Activated CD4-positive, alpha-beta memory T cell treated with anti-CD3 and anti-CD28 coated beads, Interleukin-2, amount 10 ng/mL, durations not matched to agents 7 days and 5 days (primary cell): ENCODE measurements around the gene NTRK3. TPM values are rescaled to one million over a fixed set of nuclear protein-coding genes. Genes with fewer than 3 reads are reported as not detected.

Source experiments
- CTCF ChIA-PET: fragments of 350-600 bp; sonication (Branson Sonifier 250); formaldehyde crosslinking; loops from one replicate; lab custom pipeline; 2021; ENCODE audit warnings: antibody characterized with exemption, inconsistent platforms; lab: Charles Lee
- POLR2A ChIA-PET: fragments of 350-600 bp; sonication (Branson Sonifier 250); formaldehyde crosslinking; loops from one replicate; lab custom pipeline; 2021; ENCODE audit warnings: antibody characterized with exemption; lab: Charles Lee
- DNase-seq: peaks from one replicate; pipeline ENCODE4 v3.0.0-alpha.2; 2020
- H3K27ac Mint-ChIP-seq: one replicate; pipeline ENCODE4 v1.8.0; 2021; ENCODE audit warnings: mild to moderate bottlenecking, mixed read lengths
- H3K27me3 Mint-ChIP-seq: one replicate; pipeline ENCODE4 v1.8.0; 2021; ENCODE audit warnings: mixed read lengths
- H3K36me3 Mint-ChIP-seq: one replicate; pipeline ENCODE4 v1.8.0; 2021; ENCODE audit warnings: low read depth, mixed read lengths
- H3K4me1 Mint-ChIP-seq: one replicate; pipeline ENCODE4 v1.8.0; 2021; ENCODE audit warnings: mixed read lengths
- H3K4me3 Mint-ChIP-seq: one replicate; pipeline ENCODE4 v1.8.0; 2021; ENCODE audit warnings: mild to moderate bottlenecking, mixed read lengths
- H3K9me3 Mint-ChIP-seq: one replicate; pipeline ENCODE4 v1.8.0; 2021; ENCODE audit warnings: mixed read lengths
- total RNA-seq, 2 experiments: library from RNA; stranded (reverse); gene quantifications; one replicate each; pipeline ENCODE4 v1.2.3, GENCODE V29; 2021

Gene NTRK3
- total RNA-seq, 2 experiments from 2014 or later, result not detected

DNA sequence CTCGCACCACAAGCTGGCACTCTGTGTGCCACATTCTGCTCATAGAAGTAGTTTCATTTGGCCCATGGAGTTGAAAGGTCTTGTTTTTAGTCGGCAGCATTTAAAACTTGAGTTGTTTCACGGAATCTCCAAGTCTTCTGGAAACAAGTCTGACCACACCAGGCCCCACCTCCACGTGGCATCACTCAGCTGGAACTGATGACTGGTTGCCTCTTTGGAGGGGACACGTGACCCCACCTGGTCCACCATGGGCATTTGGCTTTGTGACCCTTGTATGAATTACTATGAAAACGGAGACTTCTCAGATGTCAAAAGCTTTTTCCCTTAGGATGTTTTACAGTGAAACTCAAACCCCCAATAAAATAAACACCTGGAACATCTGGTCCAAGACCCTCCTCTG is 74.9 kb downstream of the NTRK3 start:
- DNase-seq, result no peak
- Mint-ChIP-seq H3K9me3 (no peaks in the 10 kb centered on the region), H3K27ac (no peak overlapping the region), H3K4me3 (no peak overlapping the region), H3K36me3 (no peaks in the 10 kb centered on the region), H3K27me3 (no peaks in the 10 kb centered on the region), H3K4me1 (no peaks in the 10 kb centered on the region)
- ChIA-PET POLR2A (no interaction called here), CTCF (no interaction called here)

DNA sequence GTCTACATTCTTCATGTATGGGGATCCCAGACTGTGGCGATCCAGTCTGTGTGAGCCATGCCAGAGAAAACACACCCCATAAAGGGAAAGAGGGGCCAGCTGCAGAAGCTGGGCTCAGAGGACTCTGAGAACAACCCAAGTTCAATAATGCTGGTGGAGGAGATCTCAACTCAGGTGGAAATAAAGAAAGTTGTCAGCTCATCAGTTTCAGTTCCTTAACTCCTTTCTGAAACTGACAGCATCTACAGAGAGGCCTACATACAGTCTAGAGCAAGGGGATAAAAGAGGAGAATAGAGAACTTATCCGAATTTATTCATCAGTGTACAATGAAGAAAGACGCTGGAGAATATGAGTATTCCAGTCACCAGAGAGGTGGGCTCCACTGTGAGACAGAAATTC is 77.0 kb downstream of the NTRK3 start:
- Mint-ChIP-seq H3K36me3 (no peaks in the 10 kb centered on the region), H3K4me3 (no peak overlapping the region), H3K9me3 (no peaks in the 10 kb centered on the region), H3K27ac (no peak overlapping the region), H3K27me3 (no peaks in the 10 kb centered on the region), H3K4me1 (no peaks in the 10 kb centered on the region)
- no peak for DNase-seq
- ChIA-PET POLR2A (no interaction called here), CTCF (interaction anchor here (1.2 kb wide), 1 partner anchor 95 kb away, joined by 3 read pairs; no protein-coding TSS in a partner anchor)

DNA sequence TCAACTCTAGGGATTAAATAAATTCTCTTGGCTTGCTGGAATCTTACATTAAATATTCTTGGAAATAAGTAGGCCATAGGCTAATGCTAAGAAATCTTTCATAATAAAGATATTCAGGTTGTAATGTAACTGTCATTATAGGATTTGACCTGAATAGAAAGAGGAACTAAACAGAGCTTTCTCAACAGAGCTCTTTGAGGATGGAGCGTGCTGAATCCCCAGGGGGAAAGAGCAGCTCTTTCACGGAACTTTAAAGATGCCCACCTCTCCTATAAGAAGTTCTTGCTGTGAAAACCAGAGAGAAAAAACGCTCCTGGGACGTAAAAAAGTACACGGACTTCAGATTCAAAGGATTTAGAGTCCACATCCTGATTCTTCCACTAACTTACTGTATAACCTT is 77.9 kb downstream of the NTRK3 start:
- Mint-ChIP-seq H3K36me3 (no peaks in the 10 kb centered on the region), H3K27ac (no peak overlapping the region), H3K4me3 (no peak overlapping the region), H3K9me3 (no peaks in the 10 kb centered on the region), H3K27me3 (no peaks in the 10 kb centered on the region), H3K4me1 (no peaks in the 10 kb centered on the region)
- CTCF ChIA-PET, result interaction anchor here (1.2 kb wide), 1 partner anchor 96 kb away, joined by 3 read pairs; no protein-coding TSS in a partner anchor
- POLR2A ChIA-PET, result no interaction called here
- no peak for DNase-seq

DNA sequence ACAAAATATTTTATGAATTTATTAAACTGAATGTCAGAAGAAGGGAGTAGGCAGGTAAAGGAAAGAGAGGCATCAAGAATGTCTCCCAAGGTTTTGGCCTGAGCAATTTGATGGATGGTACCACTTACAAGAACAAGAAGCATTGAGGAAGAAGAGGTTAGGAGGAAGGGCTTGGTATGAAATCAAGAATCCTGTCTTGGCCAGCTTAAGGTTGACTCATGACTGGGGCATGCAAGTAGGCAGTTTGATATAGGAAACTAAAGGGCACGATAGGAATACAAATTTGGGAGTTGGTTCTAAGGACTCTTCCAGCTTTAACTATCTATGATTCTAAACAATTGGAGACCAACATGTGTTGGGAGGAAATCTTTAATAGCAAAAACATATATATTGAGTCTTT is 79.1 kb downstream of the NTRK3 start:
- POLR2A ChIA-PET, result no interaction called here
- no peak overlapping the region for H3K4me3 Mint-ChIP-seq
- H3K27ac Mint-ChIP-seq, result no peak overlapping the region
- H3K4me1 Mint-ChIP-seq, result no peaks in the 10 kb centered on the region
- DNase-seq, result no peak
- H3K36me3 Mint-ChIP-seq, result no peaks in the 10 kb centered on the region
- CTCF ChIA-PET, result no interaction called here
- H3K27me3 Mint-ChIP-seq, result no peaks in the 10 kb centered on the region
- no peaks in the 10 kb centered on the region for H3K9me3 Mint-ChIP-seq

DNA sequence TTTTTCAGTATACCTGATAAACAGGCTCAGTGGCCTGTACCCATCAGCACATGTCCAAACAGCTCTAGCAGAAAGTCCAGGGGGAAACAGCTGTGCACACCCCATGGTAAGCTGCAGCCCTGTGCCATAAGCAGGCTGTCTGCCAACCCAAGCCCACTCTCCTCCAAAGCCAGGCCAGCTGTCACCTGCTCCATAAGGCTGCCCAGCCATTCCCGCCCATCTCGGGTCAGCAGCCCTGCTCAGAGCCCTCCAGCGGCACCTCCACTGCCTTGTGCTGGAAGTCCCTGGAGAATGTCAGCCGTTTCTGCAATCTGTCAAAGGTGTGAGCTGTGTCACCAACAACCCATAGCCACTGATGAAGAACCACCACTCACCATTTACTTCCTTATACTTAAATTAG is 82.0 kb downstream of the NTRK3 start:
- Mint-ChIP-seq H3K9me3 (no peaks in the 10 kb centered on the region), H3K4me1 (no peaks in the 10 kb centered on the region), H3K36me3 (no peaks in the 10 kb centered on the region), H3K27ac (no peak overlapping the region), H3K4me3 (no peak overlapping the region), H3K27me3 (peaks cover 1% of the 10 kb centered on the region)
- ChIA-PET CTCF (no interaction called here), POLR2A (no interaction called here)
- DNase-seq, result no peak

DNA sequence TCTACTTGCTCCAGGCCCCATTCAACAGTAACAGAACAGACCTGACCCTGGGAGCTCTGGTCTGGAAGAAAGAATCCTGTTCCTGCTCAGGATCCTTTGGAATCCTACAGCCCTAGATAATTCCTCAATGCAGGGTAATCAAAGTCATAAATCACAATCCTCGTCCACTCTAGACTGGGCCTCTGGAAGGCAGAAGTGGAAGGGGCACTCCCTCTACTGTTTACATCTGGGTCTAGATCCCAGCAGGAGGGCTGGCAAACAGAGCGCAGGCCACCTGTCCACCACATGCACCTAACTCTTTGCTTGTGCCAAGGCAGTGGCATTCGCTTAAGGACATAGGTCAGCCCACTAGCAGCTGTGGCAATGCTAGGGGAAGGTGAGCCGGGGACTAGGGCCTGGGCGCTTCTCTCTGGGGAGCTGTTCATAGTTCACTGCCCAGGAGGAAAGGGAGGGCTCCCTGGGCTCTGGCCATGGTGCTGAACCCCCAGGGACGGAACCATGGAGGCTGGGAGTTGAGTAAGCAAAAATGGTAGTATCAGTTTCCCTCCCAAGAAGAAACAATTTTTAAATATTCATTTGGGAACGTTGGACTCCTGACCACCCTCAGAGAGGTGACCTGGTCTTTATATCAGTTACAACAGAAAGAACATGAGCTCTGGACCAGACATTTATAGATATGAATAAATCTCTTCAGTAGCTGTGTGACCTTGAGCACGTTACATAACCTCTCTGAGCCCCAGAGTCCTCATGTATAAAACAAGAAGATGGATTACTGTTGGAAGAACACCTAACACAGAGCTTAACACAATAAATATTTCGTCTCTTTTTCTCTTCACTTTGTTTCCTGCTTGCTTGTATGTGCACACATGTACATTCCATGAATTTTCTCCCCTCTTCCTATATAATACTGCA is 90.2 kb downstream of the NTRK3 start:
- no peaks in the 10 kb centered on the region for H3K4me1 Mint-ChIP-seq
- H3K27me3 Mint-ChIP-seq, result no peaks in the 10 kb centered on the region
- CTCF ChIA-PET, result no interaction called here
- no peaks in the 10 kb centered on the region for H3K9me3 Mint-ChIP-seq
- H3K36me3 Mint-ChIP-seq, result no peaks in the 10 kb centered on the region
- no peak overlapping the region for H3K4me3 Mint-ChIP-seq
- POLR2A ChIA-PET, result no interaction called here
- no peak overlapping the region for H3K27ac Mint-ChIP-seq
- DNase-seq, result no peak

DNA sequence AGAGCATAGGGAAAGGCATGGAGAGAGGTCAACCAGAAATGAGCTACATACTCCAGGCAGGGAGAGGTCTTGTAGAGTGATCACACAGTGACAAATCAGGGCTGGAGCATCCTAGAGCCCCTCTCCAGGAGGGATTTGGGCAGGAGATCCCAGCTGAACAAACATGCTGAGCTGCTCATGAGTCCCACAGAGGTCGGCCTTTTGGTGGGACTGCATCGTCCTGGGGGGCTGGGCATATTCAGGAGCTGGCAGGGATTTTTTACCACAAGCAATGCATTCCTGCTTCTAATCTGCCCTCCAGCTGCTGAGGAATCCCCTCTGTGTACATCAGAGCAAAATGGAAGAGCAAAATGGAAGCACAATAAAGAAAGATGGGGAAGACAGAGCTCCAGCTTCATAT is 94.9 kb downstream of the NTRK3 start:
- Mint-ChIP-seq H3K36me3 (no peaks in the 10 kb centered on the region), H3K4me1 (no peaks in the 10 kb centered on the region), H3K9me3 (no peaks in the 10 kb centered on the region), H3K4me3 (no peak overlapping the region), H3K27ac (no peak overlapping the region), H3K27me3 (no peaks in the 10 kb centered on the region)
- DNase-seq, result no peak
- ChIA-PET CTCF (interaction anchor here (0.6 kb wide), 1 partner anchor 96 kb away, joined by 4 read pairs; no protein-coding TSS in a partner anchor), POLR2A (no interaction called here)

DNA sequence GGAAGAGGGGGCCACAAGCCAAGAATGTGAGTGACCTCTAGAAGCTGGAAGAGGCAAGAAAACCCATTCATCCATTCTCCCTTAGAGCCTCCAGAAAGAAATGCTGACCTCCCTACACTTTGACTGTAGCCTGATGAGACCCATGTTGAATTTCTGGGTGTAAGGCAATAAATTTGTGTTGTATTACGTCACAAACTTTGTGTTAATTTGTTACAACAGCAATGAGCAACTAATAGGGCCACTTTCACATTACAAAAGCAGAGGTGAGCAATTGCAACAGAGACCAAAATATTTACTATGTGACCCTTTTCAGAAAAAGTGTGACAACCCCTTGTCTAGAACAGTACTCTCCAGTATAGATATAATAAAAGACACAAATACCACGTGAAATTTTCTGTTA is 101.2 kb downstream of the NTRK3 start:
- no peaks in the 10 kb centered on the region for H3K4me1 Mint-ChIP-seq
- ChIA-PET POLR2A (no interaction called here), CTCF (no interaction called here)
- no peaks in the 10 kb centered on the region for H3K9me3 Mint-ChIP-seq
- H3K27me3 Mint-ChIP-seq, result no peaks in the 10 kb centered on the region
- no peak overlapping the region for H3K4me3 Mint-ChIP-seq
- no peaks in the 10 kb centered on the region for H3K36me3 Mint-ChIP-seq
- no peak for DNase-seq
- H3K27ac Mint-ChIP-seq, result no peak overlapping the region

DNA sequence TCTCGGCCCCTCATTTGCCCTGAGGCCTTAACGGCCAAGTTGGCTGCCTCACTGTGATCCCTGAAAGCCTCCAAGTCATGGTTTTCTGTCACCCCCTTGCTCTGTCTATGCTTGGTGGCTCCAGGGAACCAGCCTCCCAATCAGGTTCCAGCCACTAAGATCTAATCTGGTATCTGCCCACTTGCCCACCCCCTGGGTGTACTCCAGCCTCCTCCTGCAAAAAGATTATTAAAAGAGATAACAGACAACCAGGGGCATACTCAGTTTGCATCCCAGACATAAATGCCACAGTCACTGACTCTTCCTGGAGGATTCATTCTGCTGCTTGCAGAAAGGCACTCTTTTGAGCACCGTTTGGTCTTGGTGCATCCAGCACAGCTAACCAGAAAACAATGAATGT is 103.9 kb downstream of the NTRK3 start:
- CTCF ChIA-PET, result no interaction called here
- DNase-seq, result no peak

DNA sequence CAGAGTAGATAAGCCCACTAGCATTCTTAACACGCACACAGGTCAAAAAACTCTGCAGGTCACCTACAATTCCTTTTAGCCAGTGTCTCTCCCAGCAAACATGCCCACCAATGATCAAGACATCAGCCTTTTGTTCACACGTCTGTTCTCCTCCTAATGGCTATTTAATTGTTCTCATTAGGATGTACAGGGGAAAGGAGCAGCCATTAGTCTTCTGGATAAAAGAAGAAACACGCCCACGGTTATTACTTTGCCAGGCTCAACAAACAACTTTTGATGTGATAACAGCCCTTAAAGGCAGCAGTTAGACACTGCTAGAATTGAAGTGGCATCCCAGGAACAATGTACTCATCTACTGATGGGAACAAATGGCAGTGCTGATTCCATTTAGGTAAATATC is 108.8 kb downstream of the NTRK3 start:
- no peaks in the 10 kb centered on the region for H3K4me1 Mint-ChIP-seq
- no peaks in the 10 kb centered on the region for H3K36me3 Mint-ChIP-seq
- H3K4me3 Mint-ChIP-seq, result no peak overlapping the region
- no peaks in the 10 kb centered on the region for H3K27me3 Mint-ChIP-seq
- no peaks in the 10 kb centered on the region for H3K9me3 Mint-ChIP-seq
- H3K27ac Mint-ChIP-seq, result no peak overlapping the region
- DNase-seq, result no peak
- CTCF ChIA-PET, result no interaction called here
- POLR2A ChIA-PET, result no interaction called here

More for the DNA sequence above, 103.9 kb downstream of the NTRK3 start:
- no peak overlapping the region for H3K27ac Mint-ChIP-seq
- POLR2A ChIA-PET, result no interaction called here
- H3K9me3 Mint-ChIP-seq, result no peaks in the 10 kb centered on the region
- no peak overlapping the region for H3K4me3 Mint-ChIP-seq
- no peaks in the 10 kb centered on the region for H3K4me1 Mint-ChIP-seq
- no peaks in the 10 kb centered on the region for H3K36me3 Mint-ChIP-seq
- no peaks in the 10 kb centered on the region for H3K27me3 Mint-ChIP-seq

DNA sequence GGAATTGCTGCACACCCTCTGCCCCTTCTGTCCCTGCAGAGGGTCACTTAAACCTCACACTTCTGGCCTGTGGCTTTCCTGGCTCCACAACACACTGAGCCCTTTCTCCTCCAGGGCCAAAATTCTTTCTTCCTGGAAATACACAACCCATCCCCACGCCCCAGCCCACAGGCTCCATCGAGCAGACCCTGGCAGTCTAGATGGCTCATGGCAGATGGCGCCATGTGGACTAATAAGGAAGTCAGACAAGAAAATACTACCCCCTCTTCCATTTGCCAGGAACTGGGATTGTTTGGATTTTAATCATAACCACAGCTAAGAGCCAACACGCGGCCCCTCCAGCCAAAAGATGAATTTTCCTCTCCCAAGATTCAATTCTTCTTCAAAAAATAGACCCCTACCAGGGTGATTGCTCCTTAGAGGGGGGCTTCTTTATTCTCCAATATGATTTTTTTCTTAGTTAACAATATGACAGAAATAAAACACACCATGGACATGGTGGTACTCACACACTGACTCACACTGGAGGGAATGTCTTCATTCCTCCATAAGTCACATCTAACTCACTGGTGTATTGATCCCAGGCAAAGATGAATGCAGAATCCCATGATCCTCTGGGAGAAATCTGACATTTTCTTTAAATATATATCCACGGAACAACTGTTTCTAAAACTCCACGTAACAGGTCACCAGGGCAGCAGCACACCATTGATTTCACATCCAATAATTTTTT is 111.5 kb downstream of the NTRK3 start:
- ChIA-PET CTCF (no interaction called here), POLR2A (no interaction called here)
- Mint-ChIP-seq H3K27me3 (no peaks in the 10 kb centered on the region), H3K36me3 (no peaks in the 10 kb centered on the region), H3K4me3 (no peak overlapping the region), H3K27ac (no peak overlapping the region), H3K4me1 (no peaks in the 10 kb centered on the region), H3K9me3 (no peaks in the 10 kb centered on the region)
- no peak for DNase-seq

DNA sequence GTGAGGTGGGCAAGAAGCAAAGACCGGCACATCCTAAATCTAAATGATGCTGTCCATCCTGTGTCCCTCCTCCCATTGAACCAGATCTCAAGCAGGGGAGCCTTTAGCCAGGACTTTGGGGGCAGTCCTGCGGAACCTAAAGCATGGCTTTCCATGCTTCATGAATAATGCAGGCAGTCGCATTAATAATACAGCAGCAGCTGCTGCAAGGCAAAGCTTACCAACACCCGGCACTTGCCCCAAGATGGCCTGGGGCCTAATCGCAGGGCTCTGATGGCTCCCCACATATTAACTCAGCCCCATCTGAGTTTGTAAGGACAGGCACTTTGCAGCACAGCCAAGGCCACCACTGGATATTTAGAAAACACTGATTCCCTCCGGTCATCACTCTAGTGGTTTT is 114.4 kb downstream of the NTRK3 start:
- no peaks in the 10 kb centered on the region for H3K36me3 Mint-ChIP-seq
- H3K27ac Mint-ChIP-seq, result no peak overlapping the region
- ChIA-PET CTCF (no interaction called here), POLR2A (no interaction called here)
- peaks cover 2% of the 10 kb centered on the region for H3K9me3 Mint-ChIP-seq
- no peak overlapping the region for H3K4me3 Mint-ChIP-seq
- H3K27me3 Mint-ChIP-seq, result no peaks in the 10 kb centered on the region
- DNase-seq, result no peak
- H3K4me1 Mint-ChIP-seq, result no peaks in the 10 kb centered on the region

DNA sequence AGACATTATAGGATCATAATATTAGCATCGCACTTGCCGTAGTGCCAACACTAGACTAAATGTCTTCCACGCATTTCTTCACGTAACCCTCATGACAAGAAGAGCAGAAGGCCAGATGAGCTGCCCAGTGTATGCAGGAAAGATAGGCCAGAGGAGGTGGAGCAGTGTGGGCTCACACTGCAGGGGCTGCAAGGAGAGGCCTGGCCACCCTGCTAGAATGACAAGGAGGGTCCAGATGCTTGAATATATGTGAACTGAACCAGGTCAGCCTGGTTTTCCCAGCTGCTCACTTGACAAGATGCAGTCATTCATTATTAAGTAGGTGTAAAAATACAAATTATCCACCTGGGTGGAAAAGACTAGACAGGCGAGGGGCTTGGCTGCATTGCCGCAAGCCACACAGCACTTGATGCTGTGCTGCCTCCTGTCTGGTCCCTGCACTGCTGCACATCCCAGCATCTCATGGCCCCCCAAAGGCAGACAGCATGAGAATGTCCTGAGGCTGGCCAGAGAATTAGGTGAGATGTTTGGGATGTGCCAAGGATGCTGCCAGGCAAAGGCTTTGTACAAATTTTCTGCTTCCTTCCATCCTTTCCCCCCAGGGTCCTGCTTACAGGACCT is 115.2 kb downstream of the NTRK3 start:
- H3K9me3 Mint-ChIP-seq, result peaks cover 2% of the 10 kb centered on the region
- no peaks in the 10 kb centered on the region for H3K27me3 Mint-ChIP-seq
- POLR2A ChIA-PET, result no interaction called here
- H3K4me1 Mint-ChIP-seq, result no peaks in the 10 kb centered on the region
- no peaks in the 10 kb centered on the region for H3K36me3 Mint-ChIP-seq
- no peak overlapping the region for H3K27ac Mint-ChIP-seq
- DNase-seq, result no peak
- no peak overlapping the region for H3K4me3 Mint-ChIP-seq
- CTCF ChIA-PET, result no interaction called here
